ENCODE data around the gene APOBEC3C.

DNA sequence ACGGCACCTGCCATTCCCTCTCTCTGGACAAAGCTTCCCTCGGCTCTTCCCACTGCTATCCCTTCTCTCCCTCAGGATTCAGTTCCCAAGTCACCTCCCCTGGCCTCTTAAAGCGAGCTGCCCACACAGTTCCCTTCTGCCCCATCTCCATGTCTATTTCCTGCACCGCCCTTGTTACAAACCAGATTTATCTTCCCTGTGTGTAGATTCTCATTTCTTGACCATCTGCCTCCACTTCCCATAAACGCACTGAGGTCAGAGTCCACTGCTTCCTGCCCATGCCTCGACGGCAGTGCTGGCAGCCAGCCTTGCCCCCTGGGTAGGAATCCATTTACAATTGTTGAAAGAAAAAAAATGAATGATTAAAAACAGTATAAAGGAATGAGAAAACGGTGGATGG lies 43.5 kb upstream of the APOBEC3C start:
- TF ChIP-seq CTCF (IDR thresholded peaks at IDR 0.05) = no peak
- no peak for TF ChIP-seq POLR2A (IDR thresholded peaks at IDR 0.05)

All from uterus (tissue), 2 donors.